NCI-H1105 treated with DMSO at 0.1 percent for 48 hours (cell line): ENCODE measurements around the gene APOBEC4.
A peak's percentile ranks its signal among the peaks of the same experiment; 100 is the strongest.
"Not testable (repeated sequence)": the region's sequence is repeated elsewhere in the genome, so short reads cannot be mapped to it uniquely, and the experiment has no call there.

Experiments used
- DNase-seq: peaks from one replicate; lab custom pipeline; 2025; lab: John Stamatoyannopoulos, UW

Gene APOBEC4

GRCh38 chr1:183652547-183653461 lies at the start of gene APOBEC4:
TSS of gene APOBEC4 (minus strand) at chr1:183653316. CDS start at chr1:183648781, 4,535 bp downstream.
- peak; percentile 12 for DNase-seq

GRCh38 chr1:183702813-183703198 lies 49.7 kb upstream of the APOBEC4 start:
- DNase-seq: no peak

GRCh38 chr1:183702087-183702812 lies 49.1 kb upstream of the APOBEC4 start:
- no peak for DNase-seq

- no peak for DNase-seq
These were observed 46.6 kb upstream of the APOBEC4 start for GRCh38 chr1:183699616-183700160.

GRCh38 chr1:183697814-183698590 lies 44.9 kb upstream of the APOBEC4 start:
- no peak for DNase-seq

GRCh38 chr1:183696981-183697380 lies 43.9 kb upstream of the APOBEC4 start:
- DNase-seq: no peak

GRCh38 chr1:183694755-183695154 lies 41.6 kb upstream of the APOBEC4 start:
- DNase-seq: no peak

- no peak for DNase-seq
These were observed 41.0 kb upstream of the APOBEC4 start for GRCh38 chr1:183694066-183694465.

GRCh38 chr1:183693521-183693920 lies 40.4 kb upstream of the APOBEC4 start:
- DNase-seq: no peak

GRCh38 chr1:183689762-183690204 lies 36.7 kb upstream of the APOBEC4 start:
- no peak for DNase-seq

- DNase-seq: no peak
These were observed 35.4 kb upstream of the APOBEC4 start for GRCh38 chr1:183688341-183689060.

- DNase-seq: no peak
These were observed 34.6 kb upstream of the APOBEC4 start for GRCh38 chr1:183687546-183688304.

- no peak for DNase-seq
These were observed 33.1 kb upstream of the APOBEC4 start for GRCh38 chr1:183686229-183686628.

GRCh38 chr1:183685112-183685713 lies 32.1 kb upstream of the APOBEC4 start:
- peak; percentile 37 for DNase-seq

GRCh38 chr1:183679363-183679762 lies 26.2 kb upstream of the APOBEC4 start:
- DNase-seq: not testable (repeated sequence)

- no peak for DNase-seq
These were observed 25.7 kb upstream of the APOBEC4 start for GRCh38 chr1:183678819-183679218.

- DNase-seq: no peak
These were observed 23.6 kb upstream of the APOBEC4 start for GRCh38 chr1:183676586-183677189.

GRCh38 chr1:183675883-183676585 lies 22.9 kb upstream of the APOBEC4 start:
- no peak for DNase-seq

GRCh38 chr1:183675381-183675780 lies 22.3 kb upstream of the APOBEC4 start:
- DNase-seq: no peak
